ENCODE results near the gene CAPN12.

DNA sequence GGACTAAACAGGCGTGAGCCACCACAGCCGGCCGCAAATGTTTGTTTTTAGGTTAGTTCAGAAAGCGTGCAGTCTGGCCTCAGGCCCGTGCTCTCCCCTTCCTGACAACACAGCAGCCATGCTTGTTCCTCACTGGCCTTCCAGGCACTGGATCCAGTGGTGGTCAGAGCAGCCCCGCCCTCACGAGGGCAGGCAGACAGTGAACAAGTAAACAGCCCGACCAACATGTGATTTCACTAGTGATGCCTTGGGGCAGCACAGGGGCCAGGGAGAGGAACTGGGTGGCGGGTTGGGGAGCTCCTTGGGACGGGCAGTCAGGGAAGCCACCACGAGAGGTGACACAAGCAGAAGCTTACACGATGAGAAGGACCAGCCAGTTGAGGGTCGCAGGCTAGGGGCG lies 40.8 kb downstream of the CAPN12 start:
- TF ChIP-seq, protein P1, sequence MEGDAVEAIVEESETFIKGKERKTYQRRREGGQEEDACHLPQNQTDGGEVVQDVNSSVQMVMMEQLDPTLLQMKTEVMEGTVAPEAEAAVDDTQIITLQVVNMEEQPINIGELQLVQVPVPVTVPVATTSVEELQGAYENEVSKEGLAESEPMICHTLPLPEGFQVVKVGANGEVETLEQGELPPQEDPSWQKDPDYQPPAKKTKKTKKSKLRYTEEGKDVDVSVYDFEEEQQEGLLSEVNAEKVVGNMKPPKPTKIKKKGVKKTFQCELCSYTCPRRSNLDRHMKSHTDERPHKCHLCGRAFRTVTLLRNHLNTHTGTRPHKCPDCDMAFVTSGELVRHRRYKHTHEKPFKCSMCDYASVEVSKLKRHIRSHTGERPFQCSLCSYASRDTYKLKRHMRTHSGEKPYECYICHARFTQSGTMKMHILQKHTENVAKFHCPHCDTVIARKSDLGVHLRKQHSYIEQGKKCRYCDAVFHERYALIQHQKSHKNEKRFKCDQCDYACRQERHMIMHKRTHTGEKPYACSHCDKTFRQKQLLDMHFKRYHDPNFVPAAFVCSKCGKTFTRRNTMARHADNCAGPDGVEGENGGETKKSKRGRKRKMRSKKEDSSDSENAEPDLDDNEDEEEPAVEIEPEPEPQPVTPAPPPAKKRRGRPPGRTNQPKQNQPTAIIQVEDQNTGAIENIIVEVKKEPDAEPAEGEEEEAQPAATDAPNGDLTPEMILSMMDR (IDR thresholded peaks at IDR 0.05; ENCODE audit: low read depth, low read length, missing input control) = no peak
- TF ChIP-seq, protein P2, sequence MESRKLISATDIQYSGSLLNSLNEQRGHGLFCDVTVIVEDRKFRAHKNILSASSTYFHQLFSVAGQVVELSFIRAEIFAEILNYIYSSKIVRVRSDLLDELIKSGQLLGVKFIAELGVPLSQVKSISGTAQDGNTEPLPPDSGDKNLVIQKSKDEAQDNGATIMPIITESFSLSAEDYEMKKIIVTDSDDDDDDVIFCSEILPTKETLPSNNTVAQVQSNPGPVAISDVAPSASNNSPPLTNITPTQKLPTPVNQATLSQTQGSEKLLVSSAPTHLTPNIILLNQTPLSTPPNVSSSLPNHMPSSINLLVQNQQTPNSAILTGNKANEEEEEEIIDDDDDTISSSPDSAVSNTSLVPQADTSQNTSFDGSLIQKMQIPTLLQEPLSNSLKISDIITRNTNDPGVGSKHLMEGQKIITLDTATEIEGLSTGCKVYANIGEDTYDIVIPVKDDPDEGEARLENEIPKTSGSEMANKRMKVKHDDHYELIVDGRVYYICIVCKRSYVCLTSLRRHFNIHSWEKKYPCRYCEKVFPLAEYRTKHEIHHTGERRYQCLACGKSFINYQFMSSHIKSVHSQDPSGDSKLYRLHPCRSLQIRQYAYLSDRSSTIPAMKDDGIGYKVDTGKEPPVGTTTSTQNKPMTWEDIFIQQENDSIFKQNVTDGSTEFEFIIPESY (IDR thresholded peaks at IDR 0.05) = no peak
- TF ChIP-seq, protein P3, sequence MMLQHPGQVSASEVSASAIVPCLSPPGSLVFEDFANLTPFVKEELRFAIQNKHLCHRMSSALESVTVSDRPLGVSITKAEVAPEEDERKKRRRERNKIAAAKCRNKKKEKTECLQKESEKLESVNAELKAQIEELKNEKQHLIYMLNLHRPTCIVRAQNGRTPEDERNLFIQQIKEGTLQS (IDR thresholded peaks at IDR 0.05) = no peak
- TF ChIP-seq YY1 (IDR thresholded peaks at IDR 0.05) (no peak), SP1 (IDR thresholded peaks at IDR 0.05) (no peak), TAF1 (conservative IDR thresholded peaks at IDR 0.05) (no peak), RXRA (IDR thresholded peaks at IDR 0.05) (no peak)
- TF ChIP-seq, protein P4, sequence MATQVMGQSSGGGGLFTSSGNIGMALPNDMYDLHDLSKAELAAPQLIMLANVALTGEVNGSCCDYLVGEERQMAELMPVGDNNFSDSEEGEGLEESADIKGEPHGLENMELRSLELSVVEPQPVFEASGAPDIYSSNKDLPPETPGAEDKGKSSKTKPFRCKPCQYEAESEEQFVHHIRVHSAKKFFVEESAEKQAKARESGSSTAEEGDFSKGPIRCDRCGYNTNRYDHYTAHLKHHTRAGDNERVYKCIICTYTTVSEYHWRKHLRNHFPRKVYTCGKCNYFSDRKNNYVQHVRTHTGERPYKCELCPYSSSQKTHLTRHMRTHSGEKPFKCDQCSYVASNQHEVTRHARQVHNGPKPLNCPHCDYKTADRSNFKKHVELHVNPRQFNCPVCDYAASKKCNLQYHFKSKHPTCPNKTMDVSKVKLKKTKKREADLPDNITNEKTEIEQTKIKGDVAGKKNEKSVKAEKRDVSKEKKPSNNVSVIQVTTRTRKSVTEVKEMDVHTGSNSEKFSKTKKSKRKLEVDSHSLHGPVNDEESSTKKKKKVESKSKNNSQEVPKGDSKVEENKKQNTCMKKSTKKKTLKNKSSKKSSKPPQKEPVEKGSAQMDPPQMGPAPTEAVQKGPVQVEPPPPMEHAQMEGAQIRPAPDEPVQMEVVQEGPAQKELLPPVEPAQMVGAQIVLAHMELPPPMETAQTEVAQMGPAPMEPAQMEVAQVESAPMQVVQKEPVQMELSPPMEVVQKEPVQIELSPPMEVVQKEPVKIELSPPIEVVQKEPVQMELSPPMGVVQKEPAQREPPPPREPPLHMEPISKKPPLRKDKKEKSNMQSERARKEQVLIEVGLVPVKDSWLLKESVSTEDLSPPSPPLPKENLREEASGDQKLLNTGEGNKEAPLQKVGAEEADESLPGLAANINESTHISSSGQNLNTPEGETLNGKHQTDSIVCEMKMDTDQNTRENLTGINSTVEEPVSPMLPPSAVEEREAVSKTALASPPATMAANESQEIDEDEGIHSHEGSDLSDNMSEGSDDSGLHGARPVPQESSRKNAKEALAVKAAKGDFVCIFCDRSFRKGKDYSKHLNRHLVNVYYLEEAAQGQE (IDR thresholded peaks at IDR 0.05) = no peak
